H9 (cell line): ENCODE measurements around the gene MICAL3. TPM values are rescaled to one million over a fixed set of nuclear protein-coding genes. Genes with fewer than 3 reads are reported as not detected.
"Not testable (repeated sequence)": the region's sequence is repeated elsewhere in the genome, so short reads cannot be mapped to it uniquely, and the experiment has no call there.

Experiments
- DNase-seq: peaks from one replicate; pipeline ENCODE4 v3.0.0-alpha.2; 2017
- H2AFZ ChIP-seq: one replicate; pipeline ENCODE4 v1.6.1; 2013; ENCODE audit warnings: mild to moderate bottlenecking, low read length, control low read depth, moderate library complexity
- H2AK5ac ChIP-seq: 2 replicates; pipeline ENCODE4 v1.6.1; 2013; ENCODE audit warnings: low read length, control low read depth, mixed read lengths; ENCODE audit not compliant: insufficient read length
- H2BK120ac ChIP-seq: one replicate; pipeline ENCODE4 v1.6.1; 2013; ENCODE audit warnings: low read depth, mild to moderate bottlenecking, low read length, control low read depth, inconsistent platforms; ENCODE audit not compliant: poor library complexity, severe bottlenecking
- H2BK12ac ChIP-seq: 2 replicates; pipeline ENCODE4 v1.6.1; 2013; ENCODE audit warnings: low read length, control low read depth, mixed read lengths, low read depth; ENCODE audit not compliant: insufficient read length
- H2BK15ac ChIP-seq: 2 replicates; pipeline ENCODE4 v1.6.1; 2013; ENCODE audit warnings: low read depth, low read length, control low read depth
- H2BK20ac ChIP-seq: one replicate; pipeline ENCODE4 v1.6.1; 2013; ENCODE audit warnings: low read depth, mild to moderate bottlenecking, low read length, control low read depth, inconsistent platforms; ENCODE audit not compliant: poor library complexity, severe bottlenecking
- H2BK5ac ChIP-seq: 2 replicates; pipeline ENCODE4 v1.6.1; 2013; ENCODE audit warnings: low read length, control low read depth, mixed read lengths; ENCODE audit not compliant: insufficient read length
- H3K14ac ChIP-seq: 2 replicates; pipeline ENCODE4 v1.6.1; 2013; ENCODE audit warnings: low read length, control low read depth; ENCODE audit not compliant: insufficient read depth
- H3K18ac ChIP-seq: 2 replicates; pipeline ENCODE4 v1.6.1; 2013; ENCODE audit warnings: low read depth, mild to moderate bottlenecking, mixed read lengths, low read length, control low read depth; ENCODE audit not compliant: insufficient read length
- H3K23ac ChIP-seq: 2 replicates; pipeline ENCODE4 v1.6.1; 2013; ENCODE audit warnings: low read length, control low read depth, mixed read lengths, low read depth; ENCODE audit not compliant: insufficient read length
- H3K23me2 ChIP-seq: 2 replicates; pipeline ENCODE4 v1.6.1; 2013; ENCODE audit warnings: low read depth, mild to moderate bottlenecking, mixed read lengths, low read length, control low read depth; ENCODE audit not compliant: insufficient read length, poor library complexity, severe bottlenecking
- H3K27ac ChIP-seq: 2 replicates; pipeline ENCODE4 v1.5.1; 2013; ENCODE audit warnings: low read length, control low read depth, mixed read lengths, low read depth; ENCODE audit not compliant: insufficient read length
- H3K27me3 ChIP-seq: 2 replicates; pipeline ENCODE4 v1.6.1; 2013; ENCODE audit warnings: low read length, control low read depth, inconsistent platforms; ENCODE audit not compliant: insufficient read depth
- H3K4ac ChIP-seq: 2 replicates; pipeline ENCODE4 v1.6.1; 2013; ENCODE audit warnings: low read depth, mild to moderate bottlenecking, control low read depth, inconsistent platforms, low read length, moderate library complexity
- H3K4me1 ChIP-seq: 2 replicates; pipeline ENCODE4 v1.6.1; 2013; ENCODE audit warnings: low read length, control low read depth, inconsistent platforms; ENCODE audit not compliant: insufficient read depth
- H3K4me2 ChIP-seq: 2 replicates; pipeline ENCODE4 v1.6.1; 2013; ENCODE audit warnings: low read length, control low read depth, mixed read lengths; ENCODE audit not compliant: insufficient read length, insufficient read depth
- H3K56ac ChIP-seq: 2 replicates; pipeline ENCODE4 v1.6.1; 2013; ENCODE audit warnings: low read depth, mild to moderate bottlenecking, mixed read lengths, low read length, control low read depth; ENCODE audit not compliant: insufficient read length
- H3K79me1 ChIP-seq: 2 replicates; pipeline ENCODE4 v1.6.1; 2013; ENCODE audit warnings: low read depth, mild to moderate bottlenecking, moderate library complexity, low read length, control low read depth, inconsistent platforms; ENCODE audit not compliant: insufficient read depth, poor library complexity, severe bottlenecking
- H3K79me2 ChIP-seq: 2 replicates; pipeline ENCODE4 v1.6.1; 2013; ENCODE audit warnings: low read length, control low read depth, inconsistent platforms; ENCODE audit not compliant: insufficient read depth
- H3K9ac ChIP-seq: 2 replicates; pipeline ENCODE4 v1.6.1; 2013; ENCODE audit warnings: low read length, control low read depth, mixed read lengths; ENCODE audit not compliant: insufficient read length; ENCODE audit errors: extremely low read depth
- H3K9me3 ChIP-seq: one replicate; pipeline ENCODE4 v1.6.1; 2013; ENCODE audit warnings: low read depth, low read length, inconsistent platforms; ENCODE audit not compliant: control insufficient read depth
- H3T11ph ChIP-seq: one replicate; pipeline ENCODE4 v1.6.1; 2013; ENCODE audit warnings: mild to moderate bottlenecking, low read length, control low read depth, inconsistent platforms
- H4K20me1 ChIP-seq: one replicate; pipeline ENCODE4 v1.6.1; 2013; ENCODE audit not compliant: control insufficient read depth, insufficient read length, insufficient read depth
- H4K5ac ChIP-seq: 2 replicates; pipeline ENCODE4 v1.6.1; 2013; ENCODE audit warnings: low read depth, mild to moderate bottlenecking, mixed read lengths, low read length, control low read depth; ENCODE audit not compliant: insufficient read length
- H4K8ac ChIP-seq: replicated peaks from 2 replicates; pipeline ENCODE4 v1.6.1; 2013; ENCODE audit warnings: low read length, control low read depth, mixed read lengths, low read depth; ENCODE audit not compliant: insufficient read length
- H4K91ac ChIP-seq: 2 replicates; pipeline ENCODE4 v1.6.1; 2013; ENCODE audit warnings: low read depth, mild to moderate bottlenecking, moderate library complexity, mixed read lengths, low read length, control low read depth; ENCODE audit not compliant: insufficient read length
- H3K27ac Mint-ChIP-seq, 3 experiments: 2 replicates in 2 of 3; 3 replicates in 1 of 3; pipeline ENCODE4 v1.8.0; 2020 to 2021; ENCODE audit warnings: mixed read lengths in 3 of 3, mild to moderate bottlenecking in 1 of 3, moderate library complexity in 1 of 3
- H3K27me3 Mint-ChIP-seq: 2 replicates; pipeline ENCODE4 v1.8.0; 2021; ENCODE audit warnings: low read depth, mild to moderate bottlenecking, moderate library complexity, mixed read lengths
- H3K36me3 Mint-ChIP-seq, 3 experiments: 2 replicates in 2 of 3; 3 replicates in 1 of 3; pipeline ENCODE4 v1.8.0; 2020 to 2021; ENCODE audit warnings: low read depth in 3 of 3, mixed read lengths in 3 of 3; ENCODE audit not compliant: insufficient read depth in 1 of 3
- H3K4me1 Mint-ChIP-seq, 2 experiments: 2 replicates each; pipeline ENCODE4 v1.8.0; 2020; ENCODE audit warnings: mixed read lengths in 2 of 2
- H3K4me3 Mint-ChIP-seq, 2 experiments: 2 replicates in 1 of 2; 3 replicates in 1 of 2; pipeline ENCODE4 v1.8.0; 2020 to 2021; ENCODE audit warnings: mild to moderate bottlenecking in 2 of 2, mixed read lengths in 2 of 2, moderate library complexity in 1 of 2
- H3K9me3 Mint-ChIP-seq, 2 experiments: 2 replicates in 1 of 2; 3 replicates in 1 of 2; pipeline ENCODE4 v1.8.0; 2020; ENCODE audit warnings: mild to moderate bottlenecking in 2 of 2, mixed read lengths in 2 of 2, moderate library complexity in 1 of 2
- WGBS: extraction: QIAGEN DNeasy Blood & Tissue Kit; methylation state at CpG from one replicate; pipeline ENCODE4 v1.1.7; 2013; ENCODE audit warnings: missing lambda C conversion rate, low lambda C conversion rate, mixed read lengths; ENCODE audit not compliant: insufficient read length; ENCODE audit errors: extremely low coverage; 5-methylcytosine and 5-hydroxymethylcytosine counted together
- total RNA-seq: library from RNA; stranded (reverse); gene quantifications from 2 replicates; pipeline ENCODE4 v1.2.1, GENCODE V29; 2021
- TF ChIP-seq, protein P1 (sequence below): fragments of 200-600 bp; sonication (generic); conservative IDR thresholded peaks from 3 replicates; pipeline ENCODE4 v1.8.0; 2021; ENCODE audit warnings: antibody characterized with exemption, mild to moderate bottlenecking

Gene MICAL3
- total RNA-seq, 1 experiment from 2014 or later: 50.2 TPM

DNA sequence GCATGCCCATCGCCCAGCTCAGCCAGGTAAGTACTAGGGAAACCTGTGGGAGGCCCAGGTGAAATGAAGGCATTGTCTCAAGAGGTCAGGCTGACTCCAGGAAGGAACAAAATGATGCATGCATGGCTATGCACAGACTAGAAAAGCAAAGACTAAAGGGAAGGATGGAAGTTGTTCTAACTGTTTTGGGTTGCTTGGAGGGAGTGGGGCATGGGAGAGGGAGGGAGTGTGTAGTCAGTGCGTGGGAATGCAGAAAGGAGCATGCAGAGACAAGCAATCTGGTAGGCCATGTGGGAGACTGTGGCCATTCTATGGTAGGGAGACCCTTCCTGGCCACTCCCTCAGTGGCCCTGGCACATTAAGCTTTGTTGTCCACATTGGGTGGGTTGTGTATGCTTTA, 2.9 kb downstream of the MICAL3 start:
- Histone ChIP-seq H2AK5ac (no peak overlapping the region), H3K23me2 (peaks cover 12% of the 10 kb centered on the region), H2BK20ac (no peak overlapping the region), H4K8ac (no peak overlapping the region), H2BK15ac (no peak overlapping the region), H2BK5ac (no peak overlapping the region), H3K23ac (no peak overlapping the region), H3K9ac (no peak overlapping the region), H2BK12ac (no peak overlapping the region), H3K4me2 (no peak overlapping the region), H4K91ac (no peak overlapping the region), H2BK120ac (no peak overlapping the region), H3K4ac (no peak overlapping the region), H3K18ac (no peak overlapping the region), H3K27ac (no peak overlapping the region), H3T11ph (no peak overlapping the region), H3K27me3 (peaks cover 16% of the 10 kb centered on the region; the same call in 1 of the 2 replicates), H2AFZ (no peak overlapping the region), H3K4me1 (0 out of 2 replicates have a peak, but pooled peaks cover 3% of the 10 kb centered on the region), H3K79me2 (no peaks in the 10 kb centered on the region), H3K56ac (no peak overlapping the region), H4K5ac (no peak overlapping the region), H3K14ac (no peak overlapping the region), H4K20me1 (no peaks in the 10 kb centered on the region), H3K79me1 (no peaks in the 10 kb centered on the region), H3K9me3 (no peaks in the 10 kb centered on the region)
- no peak for DNase-seq
- no peak overlapping the region for H3K27ac Mint-ChIP-seq
- H3K4me1 Mint-ChIP-seq: peaks cover 25 to 32% of the 10 kb centered on the region in 2 experiments
- peaks cover 40% of the 10 kb centered on the region for H3K27me3 Mint-ChIP-seq
- no peak overlapping the region for H3K4me3 Mint-ChIP-seq
- no peaks in the 10 kb centered on the region for H3K36me3 Mint-ChIP-seq
- WGBS: no CpG with 5 or more reads among the region's 2 CpGs
- no peaks in the 10 kb centered on the region for H3K9me3 Mint-ChIP-seq
- TF ChIP-seq, protein P1, sequence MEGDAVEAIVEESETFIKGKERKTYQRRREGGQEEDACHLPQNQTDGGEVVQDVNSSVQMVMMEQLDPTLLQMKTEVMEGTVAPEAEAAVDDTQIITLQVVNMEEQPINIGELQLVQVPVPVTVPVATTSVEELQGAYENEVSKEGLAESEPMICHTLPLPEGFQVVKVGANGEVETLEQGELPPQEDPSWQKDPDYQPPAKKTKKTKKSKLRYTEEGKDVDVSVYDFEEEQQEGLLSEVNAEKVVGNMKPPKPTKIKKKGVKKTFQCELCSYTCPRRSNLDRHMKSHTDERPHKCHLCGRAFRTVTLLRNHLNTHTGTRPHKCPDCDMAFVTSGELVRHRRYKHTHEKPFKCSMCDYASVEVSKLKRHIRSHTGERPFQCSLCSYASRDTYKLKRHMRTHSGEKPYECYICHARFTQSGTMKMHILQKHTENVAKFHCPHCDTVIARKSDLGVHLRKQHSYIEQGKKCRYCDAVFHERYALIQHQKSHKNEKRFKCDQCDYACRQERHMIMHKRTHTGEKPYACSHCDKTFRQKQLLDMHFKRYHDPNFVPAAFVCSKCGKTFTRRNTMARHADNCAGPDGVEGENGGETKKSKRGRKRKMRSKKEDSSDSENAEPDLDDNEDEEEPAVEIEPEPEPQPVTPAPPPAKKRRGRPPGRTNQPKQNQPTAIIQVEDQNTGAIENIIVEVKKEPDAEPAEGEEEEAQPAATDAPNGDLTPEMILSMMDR: no peak

DNA sequence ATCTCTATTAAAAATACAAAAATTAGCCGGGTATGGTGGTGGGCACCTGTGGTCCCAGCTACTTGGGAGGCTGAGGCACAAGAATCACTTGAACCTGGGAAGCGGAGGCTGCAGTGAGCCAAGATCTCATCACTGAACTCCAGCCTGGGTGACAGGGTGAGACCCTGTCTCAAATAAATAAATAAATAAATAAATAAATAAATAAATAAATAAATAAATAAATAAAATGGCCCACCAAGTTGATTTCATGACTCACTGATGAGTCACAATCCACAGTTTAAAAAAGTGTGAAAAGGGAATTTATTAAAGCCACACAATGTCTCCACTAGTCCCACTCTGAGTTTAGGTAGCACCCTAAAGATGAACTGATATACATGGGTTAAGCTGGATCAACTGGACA, 3.6 kb downstream of the MICAL3 start:
- not testable (repeated sequence) for H4K5ac ChIP-seq
- H3K27me3 Mint-ChIP-seq: peaks cover 33% of the 10 kb centered on the region

More for the DNA sequence above, 3.6 kb downstream of the MICAL3 start:
- not testable (repeated sequence) for H3K14ac ChIP-seq, H2BK5ac ChIP-seq, H3K9me3 Mint-ChIP-seq, H3T11ph ChIP-seq, H2BK20ac ChIP-seq, H3K9ac ChIP-seq, DNase-seq, H2AFZ ChIP-seq, H3K56ac ChIP-seq, H3K4ac ChIP-seq, H2AK5ac ChIP-seq, H4K20me1 ChIP-seq, H4K8ac ChIP-seq, H3K27ac ChIP-seq, H3K36me3 Mint-ChIP-seq, H3K18ac ChIP-seq, H3K9me3 ChIP-seq, H2BK120ac ChIP-seq, H3K4me3 Mint-ChIP-seq, H2BK12ac ChIP-seq, H4K91ac ChIP-seq, H3K79me1 ChIP-seq, H3K79me2 ChIP-seq, H3K4me1 ChIP-seq, H2BK15ac ChIP-seq, H3K4me2 ChIP-seq, H3K23ac ChIP-seq
- H3K27ac Mint-ChIP-seq: peak overlapping the region in 1 of 3 experiments; percentile 44; a peak in 1 of 7 replicates
- WGBS: no CpG with 5 or more reads among the region's 2 CpGs
- peaks cover 16% of the 10 kb centered on the region; the same call in 1 of the 2 replicates for H3K27me3 ChIP-seq
- peaks cover 12% of the 10 kb centered on the region for H3K23me2 ChIP-seq
- peaks cover 25 to 32% of the 10 kb centered on the region in 2 experiments for H3K4me1 Mint-ChIP-seq
